Fibroblast of skin of scalp (primary cell): ENCODE data around the gene PKHD1.
"Not testable (repeated sequence)": the region's sequence is repeated elsewhere in the genome, so short reads cannot be mapped to it uniquely, and the experiment has no call there.

Source experiments
- DNase-seq: peaks from one replicate; pipeline ENCODE4 v3.0.0-alpha.2; 2013

Gene PKHD1

GRCh38 chr6:51976374-51976773, 111.0 kb downstream of the PKHD1 start:
- DNase-seq = no peak

DNA sequence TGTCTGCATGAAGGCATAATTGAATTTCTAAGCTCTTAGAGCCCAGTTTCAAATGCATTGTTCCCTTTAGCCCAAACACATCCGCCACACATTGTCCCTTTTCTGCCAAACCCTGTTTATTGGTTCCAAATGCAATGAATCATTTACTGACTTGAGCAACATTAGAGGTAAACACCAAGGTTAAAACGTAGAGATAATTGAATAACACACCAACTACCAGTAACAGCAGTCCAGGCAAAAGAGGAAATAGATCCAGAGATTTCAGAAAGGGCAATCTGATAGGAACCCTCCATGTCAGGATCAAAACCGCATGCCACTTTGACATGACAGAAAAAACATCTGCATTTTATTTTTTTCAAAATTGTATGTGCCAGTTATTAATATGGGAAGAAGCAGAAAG, 114.8 kb downstream of the PKHD1 start:
- no peak for DNase-seq

GRCh38 chr6:51968265-51968664, 119.1 kb downstream of the PKHD1 start:
- DNase-seq = no peak

DNA sequence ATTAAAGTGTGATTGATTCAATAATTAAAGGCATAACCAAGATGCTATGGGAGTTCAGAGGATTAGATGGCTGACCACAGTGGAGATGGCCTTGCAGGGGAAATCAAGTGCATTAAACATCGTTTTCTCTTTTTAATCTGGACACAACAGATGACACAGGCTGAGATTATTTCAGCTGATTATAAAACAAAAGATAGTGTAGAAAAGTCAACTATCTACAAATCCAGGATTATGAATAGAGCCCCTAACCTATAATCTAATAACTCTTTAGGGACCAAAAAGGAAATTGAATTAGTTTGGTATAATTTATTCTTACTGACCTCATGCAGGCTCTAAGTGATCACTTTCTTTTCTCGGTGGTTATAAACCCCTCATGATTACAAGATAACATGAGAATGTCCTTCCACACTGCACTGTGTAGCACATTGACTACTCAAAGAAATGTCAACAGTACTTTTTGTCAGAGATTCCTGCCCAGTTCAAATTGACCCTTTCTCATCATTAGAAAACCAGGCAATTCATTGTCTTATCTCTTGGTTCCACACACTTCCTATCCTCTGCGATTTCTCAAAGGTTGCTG, 122.1 kb downstream of the PKHD1 start:
- DNase-seq = no peak

- DNase-seq = no peak
Observed at GRCh38 chr6:51963980-51964379, 123.4 kb downstream of the PKHD1 start.

- no peak for DNase-seq
Observed at GRCh38 chr6:51962354-51962753, 125.1 kb downstream of the PKHD1 start.

GRCh38 chr6:51960419-51960818, 127.0 kb downstream of the PKHD1 start:
- DNase-seq = no peak

DNA sequence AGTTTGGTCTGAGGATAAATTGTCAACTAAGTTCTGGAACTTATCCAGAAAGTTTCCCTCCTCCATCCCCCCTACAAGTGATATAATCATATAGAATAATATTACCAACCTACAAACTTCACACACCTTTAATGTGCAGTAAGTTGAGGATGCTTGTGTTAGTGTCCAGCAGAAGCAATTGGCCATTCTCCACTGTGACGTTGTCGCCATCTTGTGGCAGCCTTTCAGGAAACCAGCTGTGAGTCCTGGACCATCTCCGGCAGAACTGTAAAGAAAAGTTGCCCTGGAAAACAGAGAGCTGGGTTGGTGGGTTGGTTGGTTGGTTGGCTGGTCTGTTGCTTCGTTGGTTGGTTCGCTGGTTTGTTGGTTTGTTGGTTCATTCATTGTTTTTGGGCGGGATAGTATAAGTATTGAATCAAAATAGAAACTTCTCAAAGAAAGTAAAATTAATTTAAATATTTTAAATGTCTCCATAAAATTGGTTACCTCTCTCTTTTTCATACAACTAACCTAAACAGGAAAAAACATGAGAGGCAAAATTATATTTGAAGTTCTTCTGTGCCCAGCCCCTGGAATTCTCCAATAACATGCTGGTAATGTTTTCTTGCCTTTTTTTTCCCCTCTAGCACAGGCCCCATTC, 127.5 kb downstream of the PKHD1 start:
- DNase-seq = peak; percentile 63

DNA sequence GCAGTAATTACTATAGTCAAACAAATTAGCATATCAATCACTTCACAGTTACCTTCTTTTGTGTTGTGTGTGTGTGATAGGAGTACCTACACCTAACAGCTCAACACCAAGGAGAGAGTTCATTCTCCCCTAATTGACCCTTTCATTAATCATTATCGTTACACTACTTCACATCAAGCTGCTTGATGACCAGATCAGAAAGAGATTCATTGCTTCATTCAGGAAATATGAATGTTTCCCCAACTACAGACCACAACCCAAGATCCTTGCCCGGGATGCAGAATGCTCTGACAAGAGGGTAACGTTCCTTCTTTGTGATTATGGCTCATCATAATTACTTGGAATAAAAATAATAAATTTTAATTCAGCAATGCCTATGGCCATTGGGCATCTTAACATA, 132.7 kb downstream of the PKHD1 start:
- DNase-seq = no peak

DNA sequence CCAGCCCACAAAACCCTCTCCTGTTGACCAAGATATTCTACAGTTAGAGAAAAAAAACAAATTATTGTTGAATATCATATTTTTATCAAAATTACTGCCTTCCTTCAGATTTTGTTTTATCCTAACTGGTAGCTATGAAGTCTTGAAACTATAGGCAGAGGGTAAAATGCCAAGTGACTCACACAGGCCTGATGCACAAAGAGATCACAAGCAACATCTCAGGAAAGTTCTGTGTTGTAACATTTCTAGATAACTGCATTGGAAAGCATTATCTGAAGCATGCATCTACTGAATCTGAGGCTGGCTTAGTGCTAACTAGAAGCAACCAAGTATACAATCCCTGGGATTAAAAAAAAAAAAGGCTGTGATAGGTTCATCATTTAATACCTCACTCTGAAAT, 134.2 kb downstream of the PKHD1 start:
- no peak for DNase-seq

DNA sequence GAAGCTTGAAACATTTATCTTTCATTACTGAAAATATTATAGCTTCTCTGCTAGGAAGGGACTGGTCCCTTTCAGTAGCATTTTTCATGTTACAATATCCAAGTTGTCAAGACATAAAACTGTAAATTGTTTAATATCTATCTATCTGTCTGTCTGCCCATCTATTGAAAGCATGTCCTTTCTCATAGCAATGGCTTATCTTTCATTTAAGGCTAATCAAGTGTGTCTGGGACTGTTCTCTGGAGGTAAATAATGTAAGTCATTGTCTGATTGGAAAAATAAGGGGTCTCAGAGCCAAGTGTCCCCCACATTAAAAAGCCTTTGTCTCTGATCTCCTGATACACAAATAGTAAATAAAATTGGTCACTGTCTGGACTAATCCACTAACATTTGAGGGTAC, 135.5 kb downstream of the PKHD1 start:
- no peak for DNase-seq

- DNase-seq = no peak
Observed at GRCh38 chr6:51949526-51949925, 137.9 kb downstream of the PKHD1 start.

- DNase-seq = not testable (repeated sequence)
Observed at GRCh38 chr6:51939695-51940094, 147.7 kb downstream of the PKHD1 start.

DNA sequence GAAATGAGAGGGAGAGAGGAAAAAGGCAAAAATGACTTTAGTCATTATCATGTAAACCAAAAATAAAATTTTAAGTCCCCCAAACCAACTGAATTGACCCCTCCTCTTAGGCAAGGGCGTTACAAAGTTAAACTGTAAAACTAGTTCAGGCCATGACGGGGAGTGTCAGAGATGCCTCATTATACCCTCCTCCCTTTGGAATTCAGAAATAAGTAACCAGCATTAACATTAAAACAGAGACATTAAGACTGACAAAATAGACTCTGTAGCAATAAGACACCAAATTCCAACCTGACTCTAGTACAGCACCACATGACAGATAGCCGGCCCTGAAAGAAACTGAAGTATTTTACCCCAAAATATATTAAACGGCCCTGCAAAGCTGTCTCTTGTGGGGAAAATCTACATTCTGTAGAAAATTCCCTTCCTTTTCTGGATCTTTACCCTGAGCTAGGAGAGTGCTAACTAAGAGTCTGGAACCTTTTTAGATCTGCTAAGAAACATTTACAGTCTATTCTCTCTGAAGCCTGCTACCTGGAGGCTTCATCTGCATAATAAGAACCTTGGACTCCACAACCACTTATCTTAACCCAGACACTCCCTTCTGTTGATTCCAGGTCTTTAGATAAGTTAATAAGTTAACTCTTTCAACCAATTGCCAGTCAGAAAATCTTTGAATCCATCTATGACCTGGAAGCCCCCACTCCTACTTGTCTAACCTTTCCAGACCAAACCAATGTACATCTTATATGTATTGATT, 150.7 kb downstream of the PKHD1 start:
- DNase-seq = no peak

DNA sequence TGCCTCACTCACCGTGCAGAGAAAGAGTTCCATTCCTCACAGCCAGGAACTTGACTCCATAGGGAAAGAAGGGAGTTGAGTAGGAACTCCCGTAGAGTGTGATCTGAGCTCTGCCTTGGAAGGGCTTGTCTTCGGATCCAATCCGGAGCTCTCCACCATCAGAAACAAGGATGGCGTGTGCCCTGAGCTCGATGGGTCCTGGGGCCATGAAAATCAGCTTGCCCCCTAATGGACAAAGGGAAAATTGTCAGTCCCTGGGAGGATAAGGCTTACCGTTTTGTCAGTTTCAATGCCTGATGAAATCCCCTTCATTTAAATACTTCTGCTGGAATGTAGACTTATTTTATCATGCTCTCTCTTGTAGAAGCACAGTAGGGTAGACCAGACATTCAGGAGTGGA, 153.3 kb downstream of the PKHD1 start:
- DNase-seq = no peak

- no peak for DNase-seq
Observed at GRCh38 chr6:51932956-51933355, 154.5 kb downstream of the PKHD1 start.

- DNase-seq = no peak
Observed at GRCh38 chr6:51930602-51931001, 156.8 kb downstream of the PKHD1 start.

DNA sequence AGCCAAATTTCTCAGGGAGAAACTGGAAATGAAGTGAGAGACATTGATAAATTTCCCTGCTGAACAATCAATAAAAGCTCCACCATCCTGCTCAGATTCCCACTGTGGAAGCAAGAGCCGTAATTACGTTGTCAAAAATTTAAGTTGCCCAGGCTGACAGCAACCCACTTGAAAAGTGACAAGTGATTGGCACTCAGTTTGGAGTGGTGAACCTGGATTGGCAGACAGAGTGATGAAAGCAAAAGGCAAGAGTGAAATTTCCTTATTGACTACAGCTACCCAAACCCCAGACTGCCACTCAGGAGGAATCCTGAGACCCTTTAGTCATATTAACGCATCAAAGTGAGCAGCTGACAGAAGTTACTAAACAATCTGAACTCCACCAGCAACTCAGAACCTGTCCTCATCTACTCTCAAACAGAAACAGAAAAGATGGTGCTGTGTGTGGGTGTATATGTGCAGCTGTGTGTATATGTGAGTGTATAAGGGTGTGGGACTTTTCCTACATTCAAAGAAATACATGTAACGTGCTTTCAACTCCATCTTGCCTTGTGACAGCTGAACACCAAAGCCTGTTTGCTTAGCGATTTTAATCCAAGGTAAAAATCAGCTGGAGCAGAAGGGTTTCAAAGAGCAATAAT, 157.4 kb downstream of the PKHD1 start:
- DNase-seq = no peak

DNA sequence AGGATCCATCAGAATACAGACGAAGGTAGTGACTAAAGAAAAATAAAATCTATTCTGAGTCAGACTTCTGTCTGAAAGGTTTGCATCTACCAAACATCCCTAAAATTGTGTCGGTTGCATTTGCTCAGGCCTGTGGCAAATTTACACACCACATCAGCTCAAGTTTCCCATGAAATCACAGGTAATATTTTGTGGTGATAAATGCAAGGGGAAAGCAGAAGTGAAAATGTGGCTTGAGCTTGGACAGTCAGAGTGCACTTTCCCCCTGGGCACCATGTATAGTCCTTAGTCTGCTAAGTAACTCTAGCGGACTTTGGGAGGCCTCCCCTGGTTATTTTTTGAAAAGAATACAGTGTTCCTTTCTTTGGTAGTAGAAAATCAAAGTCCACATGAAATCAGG, 159.1 kb downstream of the PKHD1 start:
- no peak for DNase-seq

GRCh38 chr6:51927450-51927849, 160.0 kb downstream of the PKHD1 start:
- DNase-seq = no peak

- DNase-seq = no peak
Observed at GRCh38 chr6:51926125-51926524, 161.3 kb downstream of the PKHD1 start.

DNA sequence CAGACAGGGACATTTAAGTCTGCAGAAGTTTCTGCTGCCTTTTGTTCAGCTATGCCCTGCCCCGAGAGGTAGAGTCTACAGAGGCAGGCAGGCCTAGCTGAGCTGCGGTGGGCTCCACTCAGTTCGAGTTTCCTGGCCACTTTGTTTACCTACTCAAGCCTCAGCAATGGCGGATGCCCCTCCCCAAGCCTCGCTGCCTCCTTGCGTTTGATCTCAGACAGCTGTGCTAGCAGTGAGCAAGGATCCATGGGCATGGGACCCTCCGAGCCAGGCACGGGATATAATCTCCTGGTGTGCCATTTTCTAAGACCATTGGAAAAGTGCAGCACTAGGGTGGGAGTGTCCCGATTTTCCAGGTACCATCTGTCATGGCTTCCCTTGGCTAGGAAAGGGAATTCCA, 164.9 kb downstream of the PKHD1 start:
- not testable (repeated sequence) for DNase-seq

DNA sequence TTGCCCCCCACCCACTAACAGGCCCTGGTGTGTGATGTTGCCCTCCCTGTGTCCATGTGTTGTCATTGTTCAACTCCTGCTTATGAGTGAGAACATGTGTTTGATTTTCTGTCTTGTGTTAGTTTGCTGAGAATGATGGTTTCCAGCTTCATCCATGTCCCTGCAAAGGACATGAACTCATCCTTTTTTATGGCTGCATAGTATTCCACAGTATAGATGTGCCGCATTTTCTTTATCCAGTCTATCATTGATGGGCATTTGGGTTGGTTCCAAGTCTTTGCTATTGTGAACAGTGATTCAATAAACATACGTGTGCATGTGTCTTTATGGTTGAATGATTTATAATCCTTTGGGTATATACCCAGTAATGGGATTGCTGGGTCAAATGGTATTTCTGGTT, 169.1 kb downstream of the PKHD1 start:
- DNase-seq = not testable (repeated sequence)

- no peak for DNase-seq
Observed at GRCh38 chr6:51915098-51915497, 172.3 kb downstream of the PKHD1 start.
